GM21786 (cell line): ENCODE data around the gene TLNRD1.

Experiments
- ATAC-seq: cut with Tn5 transposase; IDR thresholded peaks from one replicate; pipeline ENCODE4 v1.9.1; 2021; ENCODE audit not compliant: unreplicated experiment

The TLNRD1 gene

DNA sequence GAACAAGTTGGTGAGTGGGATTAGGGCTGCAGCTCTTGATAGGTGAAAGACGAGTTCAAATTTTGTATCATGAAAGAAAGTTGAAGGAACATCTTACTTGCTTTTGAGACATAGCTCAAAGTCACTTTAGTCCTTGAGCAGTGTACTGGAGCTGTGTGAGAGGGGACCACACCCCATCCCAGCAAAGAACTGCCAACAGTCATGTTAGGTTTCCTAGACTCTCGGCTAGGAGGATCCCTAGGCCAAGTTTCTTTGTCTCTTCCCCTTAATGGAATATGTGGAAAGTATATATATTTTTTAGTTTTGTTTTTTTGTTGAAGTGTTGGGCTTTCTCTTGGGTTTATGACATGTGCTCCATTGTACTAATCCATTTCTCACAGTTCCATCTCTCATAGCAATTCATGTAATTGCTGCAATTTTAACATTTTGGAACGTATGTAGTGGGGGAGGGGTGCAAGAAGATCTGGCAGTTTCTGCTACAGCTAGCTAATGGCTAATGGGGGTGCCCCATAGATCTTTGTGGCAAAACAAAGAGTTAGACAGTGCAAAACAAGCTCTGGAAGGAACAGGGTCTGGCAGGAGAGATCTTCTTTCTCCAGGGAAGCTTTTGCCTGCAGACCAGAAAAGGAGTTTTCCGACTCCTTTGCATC is 25.1 kb downstream of the TLNRD1 start:
- no peak for ATAC-seq

DNA sequence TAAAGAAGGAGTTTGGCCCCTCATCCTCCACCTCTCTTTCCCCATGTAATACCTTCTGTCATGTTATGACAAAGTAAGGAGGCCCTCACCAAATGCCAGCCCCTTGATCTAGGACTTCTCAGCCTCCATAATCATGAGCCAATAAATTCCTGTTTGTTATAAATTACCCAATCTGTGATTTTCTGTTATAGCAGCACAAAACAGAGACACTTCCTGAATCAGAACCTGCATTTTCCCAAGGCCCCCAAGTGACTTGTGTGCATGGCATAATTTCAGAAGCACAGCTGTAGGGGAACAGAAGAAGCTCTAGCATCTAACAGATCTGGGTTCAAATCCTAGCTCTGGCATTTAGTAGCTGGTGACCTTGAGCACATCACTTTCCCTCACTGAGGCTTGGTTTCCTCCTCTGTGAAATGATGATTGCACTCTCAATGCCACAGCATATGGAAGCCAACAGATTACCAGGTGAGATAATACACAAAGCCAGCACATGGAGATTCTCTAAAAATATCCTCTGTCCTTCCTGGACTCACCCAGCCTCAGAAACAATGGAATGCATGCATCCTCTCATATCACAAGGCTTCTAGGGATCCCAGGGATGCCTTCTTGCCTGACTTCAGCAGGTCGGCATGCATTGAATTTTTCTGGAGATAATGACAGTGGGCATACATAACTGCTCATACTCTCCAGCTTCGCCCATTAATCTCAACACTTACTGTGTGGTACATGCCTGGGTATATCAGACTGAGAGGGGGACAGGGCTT is 26.3 kb downstream of the TLNRD1 start:
- no peak for ATAC-seq

DNA sequence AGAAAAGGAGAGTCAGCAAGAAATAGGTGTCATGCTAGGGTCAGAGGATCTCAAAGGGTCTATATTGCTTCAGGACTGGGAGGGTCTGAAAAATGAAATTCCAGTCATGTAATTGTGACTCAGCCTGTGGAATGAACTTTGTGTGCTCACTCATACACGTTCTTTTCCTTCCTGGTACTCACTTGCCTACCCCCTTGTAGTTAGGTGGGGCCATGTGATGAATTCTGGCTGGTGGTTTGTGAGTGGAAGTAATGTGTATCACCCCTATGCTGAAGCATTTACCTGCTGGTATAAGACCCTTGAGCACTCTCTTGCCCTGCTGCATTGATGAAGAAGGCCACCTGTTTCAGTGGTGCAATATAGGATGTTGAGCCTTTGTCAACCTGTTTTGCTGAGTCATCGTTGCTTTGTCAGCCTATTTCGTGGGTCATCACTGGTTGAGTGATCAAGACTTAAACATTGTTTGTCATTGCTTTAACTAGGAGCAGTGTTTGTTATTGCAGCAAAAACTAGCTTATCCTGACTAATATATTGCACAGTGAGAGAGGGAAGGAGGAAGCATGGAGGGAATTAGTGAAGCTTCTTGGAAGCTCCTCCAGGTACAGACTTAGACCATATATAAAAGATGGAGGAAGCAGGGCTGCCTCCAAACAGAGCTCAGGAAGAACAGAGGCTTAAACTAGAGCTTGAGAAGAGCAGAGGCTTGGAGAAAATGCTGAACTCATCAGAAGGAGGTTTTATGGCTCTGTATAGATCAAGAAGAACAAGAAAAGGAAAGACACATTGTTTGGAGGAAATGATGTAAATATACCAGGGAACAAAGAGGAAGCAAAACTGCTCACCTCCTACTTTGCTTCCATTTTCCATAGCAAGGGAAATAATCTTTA is 28.9 kb downstream of the TLNRD1 start:
- no peak for ATAC-seq

DNA sequence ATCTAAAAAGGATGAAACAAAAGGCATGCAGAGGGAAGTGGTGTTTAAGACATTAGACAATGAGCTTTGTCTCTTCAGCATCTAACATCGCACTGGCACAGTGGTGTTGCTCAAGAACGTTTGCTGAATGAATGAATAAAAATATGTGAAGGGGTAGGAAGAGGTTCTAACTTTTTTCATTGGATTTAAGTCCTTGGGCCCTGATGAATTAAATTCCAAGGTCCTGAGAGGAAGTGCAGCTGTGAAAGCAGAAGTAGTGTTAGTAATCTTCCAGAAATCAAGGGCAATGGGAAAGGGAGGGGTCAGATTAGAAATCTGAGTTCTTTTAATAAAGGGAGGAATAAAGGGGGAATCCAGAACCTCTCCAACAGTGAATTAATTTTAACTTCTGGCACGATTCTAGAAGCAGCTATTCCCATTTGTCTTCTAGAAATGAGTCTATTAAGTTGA is 29.6 kb downstream of the TLNRD1 start:
- ATAC-seq = no peak

DNA sequence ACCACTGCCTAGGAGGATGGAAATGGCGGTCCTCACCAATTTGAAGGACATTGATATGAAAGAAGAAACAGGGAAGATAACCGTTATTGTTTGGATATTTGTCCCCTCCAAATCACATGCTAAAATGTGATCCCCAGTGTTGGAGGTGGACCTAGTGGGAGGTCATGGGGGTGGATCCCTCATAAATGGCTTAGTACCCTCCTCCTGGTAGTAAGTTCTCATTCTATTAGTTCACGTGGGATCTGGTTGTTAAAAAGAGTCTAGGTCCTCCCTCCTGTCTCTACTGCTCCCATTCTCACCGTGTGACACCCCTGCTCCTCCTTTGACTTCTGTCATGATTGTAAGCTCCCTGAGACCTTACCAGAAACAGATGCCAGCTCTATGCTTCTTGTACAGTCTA is 30.5 kb downstream of the TLNRD1 start:
- no peak for ATAC-seq

DNA sequence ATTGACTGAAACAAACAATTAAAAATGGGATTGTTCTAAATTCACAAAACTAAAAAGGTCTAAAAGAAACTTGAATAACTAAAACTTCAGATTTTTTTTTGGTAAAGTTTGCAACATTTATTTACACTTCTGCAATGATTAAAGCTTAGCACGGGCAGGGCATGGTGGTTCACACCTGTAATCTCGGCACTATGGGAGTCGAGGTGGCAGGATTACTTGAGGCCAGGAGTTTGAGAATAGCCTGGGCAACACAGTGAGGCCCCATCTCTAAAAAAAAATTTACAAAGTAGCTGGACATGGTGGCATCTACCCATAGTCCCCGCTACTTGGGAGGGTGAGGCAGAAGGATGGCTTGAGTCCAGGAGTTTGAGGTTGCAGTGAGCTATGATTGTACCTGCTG is 31.6 kb downstream of the TLNRD1 start:
- no peak for ATAC-seq

DNA sequence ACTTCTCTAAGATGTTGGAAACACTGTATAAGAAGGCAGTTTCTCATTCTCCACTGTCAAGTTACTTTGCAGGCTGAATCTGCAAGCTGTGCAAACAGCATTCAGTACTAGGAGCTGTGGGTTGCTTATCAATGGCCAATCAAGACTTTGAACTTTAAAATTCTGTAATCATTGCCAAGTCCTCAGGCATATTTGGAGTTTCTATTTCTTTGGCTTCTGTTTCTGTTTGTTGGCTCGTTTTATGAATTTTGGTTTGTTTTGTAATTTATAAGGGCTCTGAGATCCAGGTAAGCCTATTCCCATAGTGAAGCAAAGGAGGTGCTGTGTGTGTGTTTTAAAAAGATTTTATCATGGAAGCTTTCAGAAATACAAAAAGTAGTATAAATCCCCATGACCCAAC is 32.1 kb downstream of the TLNRD1 start:
- ATAC-seq = no peak

DNA sequence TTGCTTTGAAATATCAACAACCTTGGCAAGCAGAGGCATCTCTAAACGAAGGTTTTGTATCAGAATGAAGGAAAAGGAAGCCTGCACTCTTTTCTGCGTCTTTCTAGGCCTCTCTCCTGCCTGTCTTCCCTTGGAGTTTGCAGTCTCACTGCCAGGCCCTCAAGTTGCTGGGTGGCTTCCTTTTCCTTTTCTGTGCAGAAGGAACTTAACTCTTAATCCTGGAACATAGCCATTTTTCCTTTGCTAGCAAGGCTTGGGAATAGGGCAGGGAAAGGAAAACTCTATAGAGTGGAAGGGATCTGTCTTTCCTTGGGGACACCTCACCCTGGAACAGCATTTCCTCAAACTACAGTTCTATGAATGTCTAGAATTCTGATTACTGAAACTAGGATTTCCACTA is 32.8 kb downstream of the TLNRD1 start:
- ATAC-seq = no peak

DNA sequence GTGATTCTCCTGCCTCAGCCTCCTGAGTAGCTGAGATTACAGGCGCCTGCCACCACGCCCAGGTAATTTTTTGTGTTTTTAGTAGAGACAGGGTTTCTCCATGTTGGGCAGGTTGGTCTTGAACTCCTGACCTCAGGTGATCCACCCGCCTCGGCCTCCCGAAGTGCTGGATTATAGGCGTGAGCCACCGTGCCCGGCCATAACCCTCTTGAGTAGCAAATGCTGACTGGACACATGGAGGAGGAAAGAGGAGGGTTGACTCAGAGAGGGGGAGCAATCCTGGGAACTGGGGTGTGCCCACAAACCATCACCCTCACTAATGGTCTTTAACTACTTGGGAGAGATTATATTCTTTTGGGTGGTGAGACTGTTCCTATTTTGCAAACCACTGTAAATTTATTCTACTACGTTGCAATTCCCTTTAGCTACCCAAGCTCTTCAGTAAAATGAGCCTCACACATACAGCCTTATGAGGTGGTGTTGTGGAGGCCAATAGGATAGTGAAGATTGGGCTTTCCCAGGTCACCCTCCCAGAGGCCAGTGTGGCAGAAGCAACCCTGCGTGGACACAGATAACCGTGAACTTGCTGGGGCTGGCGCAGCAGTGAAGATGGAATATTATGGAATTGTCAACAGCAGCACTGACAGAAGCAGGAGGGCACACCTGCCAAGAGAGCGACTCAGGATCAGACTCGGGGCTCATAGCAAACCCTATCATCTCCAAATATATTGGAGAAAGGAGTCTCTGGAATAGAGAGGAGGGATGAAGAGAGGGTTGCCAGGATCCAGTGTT is 37.4 kb downstream of the TLNRD1 start:
- ATAC-seq = no peak

DNA sequence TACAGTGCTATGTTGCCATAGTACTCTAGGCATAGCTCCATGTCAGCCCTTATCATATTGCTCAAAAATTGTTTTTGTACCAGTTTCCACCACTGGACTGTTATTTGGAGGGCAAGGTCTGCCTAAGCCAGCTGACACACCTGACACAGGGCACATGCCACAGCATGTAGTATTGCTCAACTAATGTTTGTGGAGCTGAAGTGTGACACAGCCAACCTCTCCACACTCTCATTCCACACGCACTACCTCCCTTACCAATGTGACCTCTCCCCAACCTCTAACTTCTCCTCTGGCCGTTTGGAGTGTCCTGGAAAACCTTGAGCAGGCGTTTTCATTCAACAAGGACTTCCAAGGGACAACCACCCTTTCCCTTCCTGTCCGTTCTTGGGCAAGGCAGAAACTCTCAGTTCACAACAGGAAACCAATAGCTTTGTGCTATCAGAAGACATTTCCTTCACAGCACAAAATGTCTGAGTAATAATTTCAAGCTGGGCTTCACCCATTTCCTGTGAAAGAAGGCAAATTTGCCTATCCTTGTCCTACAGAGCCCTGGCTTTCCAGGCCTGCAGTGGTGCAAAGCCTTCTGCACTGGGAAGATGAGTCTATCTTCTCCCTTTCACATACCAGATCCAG is 38.4 kb downstream of the TLNRD1 start:
- no peak for ATAC-seq

DNA sequence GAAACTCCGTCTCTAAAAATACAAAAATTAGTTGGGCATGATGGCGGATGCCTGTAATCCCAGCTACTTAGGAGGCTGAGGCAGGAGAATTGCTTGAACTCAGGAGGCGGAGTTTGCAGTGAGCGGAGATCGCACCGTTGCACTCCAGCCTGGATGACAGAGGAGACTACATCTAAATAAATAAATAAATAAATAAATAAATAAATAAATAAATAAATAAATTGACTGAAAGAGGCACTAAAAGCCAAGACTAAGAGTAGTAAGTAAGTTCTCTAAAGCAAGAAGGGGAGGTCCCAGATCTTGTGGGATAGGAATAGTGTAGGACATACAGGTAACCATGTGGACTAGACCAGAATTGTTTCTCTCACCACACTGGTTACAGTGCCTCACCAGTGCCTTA is 40.0 kb downstream of the TLNRD1 start:
- no peak for ATAC-seq

DNA sequence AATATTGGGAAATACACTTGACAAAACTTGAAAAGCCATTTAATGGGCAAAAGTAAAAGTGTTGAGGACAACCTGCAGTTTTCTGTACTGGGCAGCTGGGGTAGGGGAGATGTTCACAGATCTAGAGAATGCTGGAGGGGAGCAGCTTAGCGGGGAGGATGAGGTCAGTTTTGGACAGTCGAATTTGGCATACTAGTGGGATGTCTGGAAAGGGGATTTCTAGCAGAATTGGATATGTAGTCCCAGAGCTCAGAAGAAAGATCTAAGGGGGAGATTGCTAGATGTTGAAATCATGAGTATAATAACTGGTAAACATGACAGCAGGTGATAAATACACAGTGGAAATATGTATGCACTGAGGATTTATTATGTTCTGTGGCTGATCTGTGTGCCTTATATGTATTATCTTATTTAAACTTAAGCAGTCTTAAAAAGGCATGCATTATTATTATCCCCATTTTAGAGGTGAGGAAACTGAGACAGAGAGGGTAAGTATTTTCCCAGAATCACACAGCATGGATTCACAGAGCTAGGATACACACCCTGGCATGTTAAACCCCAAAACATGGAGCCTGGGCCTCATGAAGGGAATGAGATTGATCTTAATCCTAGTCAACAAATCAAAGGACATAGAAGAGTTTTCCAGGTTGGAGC is 42.7 kb downstream of the TLNRD1 start:
- no peak for ATAC-seq

DNA sequence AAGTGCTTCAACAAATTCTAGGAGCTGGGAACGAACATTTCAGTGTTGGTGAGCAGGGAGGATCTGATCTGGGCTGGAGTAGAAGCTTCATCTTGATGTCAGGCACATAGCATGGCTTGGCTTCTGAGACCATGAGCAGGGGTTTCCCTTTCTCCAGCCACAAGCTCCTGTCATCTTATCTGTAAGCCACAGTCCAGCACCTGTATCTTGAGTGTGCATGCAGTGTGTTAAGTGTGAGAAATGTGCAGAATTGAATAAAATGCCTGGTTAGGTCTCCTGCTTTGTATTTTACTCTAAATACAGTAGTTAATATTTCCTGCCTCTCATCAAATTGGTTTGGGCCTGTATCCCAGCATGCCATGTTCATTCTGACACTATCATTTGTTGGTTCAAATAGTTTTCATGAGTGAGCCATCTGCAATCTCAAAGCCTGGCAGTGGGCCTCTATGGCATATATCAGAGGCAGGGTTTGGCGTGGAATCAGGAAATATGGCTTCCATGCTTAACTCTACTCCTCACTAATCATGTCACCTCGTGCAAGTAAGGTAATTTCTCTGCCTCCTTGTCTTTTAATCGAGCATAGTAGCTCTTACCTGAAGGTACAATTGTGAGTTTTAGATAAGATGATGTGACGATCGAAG is 43.3 kb downstream of the TLNRD1 start:
- no peak for ATAC-seq

DNA sequence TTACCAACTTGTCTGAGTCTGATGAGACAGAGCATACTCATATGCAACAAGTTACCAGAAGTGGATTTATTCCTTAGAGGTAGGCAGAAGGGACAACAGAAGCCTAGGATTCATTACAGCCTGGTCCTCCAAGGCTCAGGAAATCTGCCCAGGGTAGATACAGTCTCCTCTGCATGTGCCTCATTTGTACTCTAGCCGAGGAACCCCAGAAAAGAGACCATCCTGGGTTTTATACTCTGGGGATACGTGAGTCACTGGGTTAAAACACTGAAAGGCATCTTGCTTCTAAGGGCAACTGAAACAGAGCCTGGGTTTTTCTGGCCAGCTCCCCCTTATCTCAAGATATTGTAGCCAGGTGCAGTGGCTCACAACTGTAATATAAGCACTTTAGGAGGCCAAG is 45.6 kb downstream of the TLNRD1 start:
- ATAC-seq = no peak

DNA sequence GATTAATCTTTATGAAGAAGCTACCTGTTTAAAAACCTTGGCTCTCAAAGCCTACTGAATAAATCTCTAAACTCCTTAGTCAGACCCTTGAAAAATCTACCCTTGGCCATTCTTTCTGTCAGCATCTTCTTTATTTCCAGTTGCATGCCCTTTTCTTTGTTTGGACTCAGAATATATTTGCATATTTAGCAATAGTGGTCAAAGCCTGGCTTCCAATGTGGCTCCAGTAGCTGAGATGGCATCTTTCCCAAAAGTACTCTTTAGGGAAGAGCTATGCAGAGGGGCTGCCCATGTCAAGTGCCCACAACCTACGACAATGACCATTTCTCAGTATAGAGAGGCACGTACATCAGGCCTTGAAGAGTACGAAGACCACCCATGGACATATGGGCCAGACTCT is 47.2 kb downstream of the TLNRD1 start:
- no peak for ATAC-seq

DNA sequence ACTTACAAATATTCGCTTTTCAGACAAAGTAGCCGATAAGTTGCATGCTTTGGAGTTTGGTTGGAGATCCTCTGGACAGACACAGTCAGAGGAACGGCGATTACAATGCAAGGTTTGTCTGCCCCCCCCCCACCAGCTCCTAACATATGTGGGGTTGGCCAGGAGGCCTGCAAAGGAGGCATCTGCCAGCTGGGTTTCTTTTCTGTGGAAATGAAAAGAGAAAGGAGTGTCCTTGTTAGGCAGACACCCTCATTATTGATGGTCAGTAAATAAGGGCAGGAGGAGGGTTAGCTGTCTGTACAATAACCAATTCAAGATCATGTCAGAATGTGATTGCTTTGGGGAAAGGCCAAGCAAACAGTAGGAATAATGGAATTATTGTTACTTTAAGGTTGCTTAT is 49.1 kb downstream of the TLNRD1 start:
- ATAC-seq = no peak

DNA sequence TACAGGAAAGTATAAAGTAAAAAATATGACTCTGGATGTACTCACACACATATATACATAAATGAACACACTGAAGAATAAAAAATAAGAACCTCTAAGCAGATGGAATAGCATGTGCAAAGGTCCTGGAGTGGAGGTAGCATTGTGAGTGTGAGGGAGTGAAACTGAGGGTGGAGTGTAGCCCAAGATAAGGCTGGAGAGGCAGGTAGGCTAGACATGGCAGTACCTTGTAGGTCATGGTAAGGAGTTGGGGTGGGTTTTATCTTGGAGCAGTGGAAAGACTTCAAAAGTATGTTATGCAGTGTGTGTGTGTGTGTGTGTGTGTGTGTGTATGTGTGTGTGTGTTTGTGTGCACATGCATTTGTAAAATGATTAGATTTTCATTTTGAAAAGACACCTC is 49.5 kb downstream of the TLNRD1 start:
- no peak for ATAC-seq

DNA sequence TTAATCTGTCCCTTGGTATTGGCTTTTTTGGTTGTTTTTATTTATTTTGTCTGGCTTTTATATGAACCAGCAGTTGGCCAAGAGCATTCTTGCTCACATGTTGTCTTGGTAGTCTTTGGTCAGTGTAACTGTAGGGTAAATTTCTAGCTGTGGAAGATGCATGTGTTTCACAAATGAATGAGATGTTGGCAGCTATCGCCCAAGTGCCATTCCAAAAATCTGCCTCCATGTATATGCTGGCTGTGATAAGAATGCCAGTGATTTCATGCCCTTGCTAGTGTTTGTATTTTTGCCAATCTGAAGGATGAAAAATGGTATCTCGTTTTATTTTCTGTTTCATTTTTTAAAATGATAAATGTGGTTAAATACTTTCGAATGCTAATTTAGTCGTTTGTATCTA is 50.1 kb downstream of the TLNRD1 start:
- no peak for ATAC-seq

DNA sequence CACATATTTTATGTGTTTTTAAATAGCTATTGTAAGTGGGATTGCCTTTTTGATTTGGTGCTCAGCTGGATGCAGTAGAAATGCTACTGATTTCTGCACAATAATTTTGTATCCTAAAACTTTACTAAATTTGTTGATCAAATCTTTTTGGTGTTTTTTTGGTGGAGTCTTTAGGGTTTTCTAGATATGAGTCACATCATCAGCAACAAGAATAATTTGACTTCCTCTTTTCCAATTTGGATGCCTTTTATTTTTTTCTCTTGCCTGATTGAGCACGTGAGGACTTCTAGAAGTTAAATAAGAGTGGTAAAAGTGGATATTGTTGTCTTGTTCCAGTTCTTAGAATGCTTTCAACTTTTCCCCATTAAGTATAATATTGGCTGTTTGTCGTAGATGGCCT is 51.3 kb downstream of the TLNRD1 start:
- ATAC-seq = no peak

DNA sequence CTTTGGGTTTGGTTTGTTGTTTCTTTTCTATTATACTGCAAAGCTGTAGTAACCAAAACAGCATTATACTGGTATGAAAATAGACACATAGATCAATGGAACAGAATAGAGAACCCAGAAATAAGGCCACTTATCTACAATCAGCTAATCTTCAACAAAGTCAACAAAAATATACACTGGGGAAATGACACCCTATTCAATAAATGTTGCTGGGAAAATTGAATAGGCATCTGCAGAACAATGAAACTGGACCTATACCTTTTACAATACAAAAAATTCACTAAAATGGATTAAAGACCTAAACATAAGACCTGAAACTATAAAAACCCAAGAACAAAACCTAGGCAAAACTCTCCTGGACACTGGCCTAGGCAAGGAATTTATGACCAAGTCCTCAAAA is 52.9 kb downstream of the TLNRD1 start:
- no peak for ATAC-seq
